RWPE2 (cell line): ENCODE data around the gene AFMID.
A peak's percentile ranks its signal among the peaks of the same experiment; 100 is the strongest.

Experiments
- ATAC-seq: fragments of 200-7000 bp; cut with Tn5 transposase; 3 replicates; pipeline ENCODE4 v1.9.1; 2021; ENCODE audit warnings: low read depth
- DNase-seq: peaks from one replicate; pipeline ENCODE4 v3.0.0-alpha.2; 2020; ENCODE audit warnings: low spot score
- H3K27ac ChIP-seq: fragments of 450-650 bp; 2 replicates; pipeline ENCODE4 v1.5.1; 2017; ENCODE audit warnings: mild to moderate bottlenecking; ENCODE audit not compliant: poor library complexity, severe bottlenecking
- H3K27me3 ChIP-seq: fragments of 250-450 bp; sonication (Bioruptor Pico); 2 replicates; pipeline ENCODE4 v1.5.1; 2021; ENCODE audit warnings: mild to moderate bottlenecking, moderate library complexity; ENCODE audit not compliant: insufficient read depth, poor library complexity, severe bottlenecking
- H3K36me3 ChIP-seq: fragments of 250-450 bp; sonication (Bioruptor Pico); 2 replicates; pipeline ENCODE4 v1.5.1; 2020; ENCODE audit warnings: low read depth, mild to moderate bottlenecking, moderate library complexity
- H3K4me1 ChIP-seq: fragments of 250-450 bp; sonication (Bioruptor Pico); 2 replicates; pipeline ENCODE4 v1.5.1; 2021; ENCODE audit warnings: mild to moderate bottlenecking, moderate library complexity; ENCODE audit not compliant: insufficient read depth, poor library complexity, severe bottlenecking
- H3K4me3 ChIP-seq: fragments of 250-450 bp; sonication (Bioruptor Pico); 2 replicates; pipeline ENCODE4 v1.5.1; 2021; ENCODE audit warnings: mild to moderate bottlenecking, moderate library complexity; ENCODE audit not compliant: severe bottlenecking
- H3K9me3 ChIP-seq: fragments of 250-450 bp; sonication (Bioruptor Pico); 2 replicates; pipeline ENCODE4 v1.5.1; 2021; ENCODE audit warnings: mild to moderate bottlenecking, moderate library complexity; ENCODE audit not compliant: severe bottlenecking
- TF ChIP-seq, protein P1 (sequence below): fragments of 450-650 bp; IDR thresholded peaks from one replicate; pipeline ENCODE4 v1.5.1; 2017; ENCODE audit warnings: mild to moderate bottlenecking, moderate library complexity; ENCODE audit not compliant: poor library complexity, severe bottlenecking

Gene AFMID

DNA sequence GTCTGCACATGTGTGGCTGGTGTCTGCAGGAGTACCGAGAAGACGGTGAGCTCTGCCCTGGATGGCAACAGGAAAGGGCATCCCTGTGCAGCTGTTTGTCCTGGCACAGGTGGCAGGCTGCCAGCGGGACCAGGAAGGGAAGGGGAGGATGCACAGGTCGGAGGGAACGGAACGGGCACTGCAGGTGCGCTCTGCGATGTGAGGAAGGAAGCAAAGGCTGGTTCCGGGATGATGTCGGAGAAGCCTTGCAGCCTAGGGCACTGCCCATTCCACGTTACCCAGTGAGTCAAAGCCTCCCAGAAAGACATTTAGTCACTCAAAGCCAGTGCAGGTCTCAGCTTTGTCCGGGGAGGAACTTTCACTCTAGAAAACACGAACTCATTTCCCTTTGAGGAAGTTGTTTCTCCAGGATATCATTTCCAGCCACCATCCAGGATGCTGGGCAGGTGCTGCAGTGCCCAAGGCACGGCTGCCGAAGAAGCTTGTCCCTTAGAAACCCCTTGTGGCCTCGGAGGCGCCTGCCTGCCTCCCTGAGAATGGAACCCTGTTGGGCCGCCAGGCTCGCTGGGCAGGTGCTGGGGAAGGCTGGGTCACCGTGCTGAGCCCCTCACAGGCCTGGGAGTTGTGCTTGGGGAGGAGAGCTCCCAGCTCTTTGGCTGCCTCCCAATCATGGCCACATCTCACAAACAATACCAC is 39.7 kb downstream of the AFMID start:
- ATAC-seq, result peak; percentile 70
- Histone ChIP-seq H3K27me3 (peaks cover 16% of the 10 kb centered on the region), H3K36me3 (peaks cover 22% of the 10 kb centered on the region), H3K4me3 (no peak overlapping the region), H3K9me3 (no peaks in the 10 kb centered on the region), H3K27ac (no peak overlapping the region), H3K4me1 (peaks cover 5% of the 10 kb centered on the region)
- TF ChIP-seq, protein P1, sequence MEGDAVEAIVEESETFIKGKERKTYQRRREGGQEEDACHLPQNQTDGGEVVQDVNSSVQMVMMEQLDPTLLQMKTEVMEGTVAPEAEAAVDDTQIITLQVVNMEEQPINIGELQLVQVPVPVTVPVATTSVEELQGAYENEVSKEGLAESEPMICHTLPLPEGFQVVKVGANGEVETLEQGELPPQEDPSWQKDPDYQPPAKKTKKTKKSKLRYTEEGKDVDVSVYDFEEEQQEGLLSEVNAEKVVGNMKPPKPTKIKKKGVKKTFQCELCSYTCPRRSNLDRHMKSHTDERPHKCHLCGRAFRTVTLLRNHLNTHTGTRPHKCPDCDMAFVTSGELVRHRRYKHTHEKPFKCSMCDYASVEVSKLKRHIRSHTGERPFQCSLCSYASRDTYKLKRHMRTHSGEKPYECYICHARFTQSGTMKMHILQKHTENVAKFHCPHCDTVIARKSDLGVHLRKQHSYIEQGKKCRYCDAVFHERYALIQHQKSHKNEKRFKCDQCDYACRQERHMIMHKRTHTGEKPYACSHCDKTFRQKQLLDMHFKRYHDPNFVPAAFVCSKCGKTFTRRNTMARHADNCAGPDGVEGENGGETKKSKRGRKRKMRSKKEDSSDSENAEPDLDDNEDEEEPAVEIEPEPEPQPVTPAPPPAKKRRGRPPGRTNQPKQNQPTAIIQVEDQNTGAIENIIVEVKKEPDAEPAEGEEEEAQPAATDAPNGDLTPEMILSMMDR, result no peak
- DNase-seq, result no peak

DNA sequence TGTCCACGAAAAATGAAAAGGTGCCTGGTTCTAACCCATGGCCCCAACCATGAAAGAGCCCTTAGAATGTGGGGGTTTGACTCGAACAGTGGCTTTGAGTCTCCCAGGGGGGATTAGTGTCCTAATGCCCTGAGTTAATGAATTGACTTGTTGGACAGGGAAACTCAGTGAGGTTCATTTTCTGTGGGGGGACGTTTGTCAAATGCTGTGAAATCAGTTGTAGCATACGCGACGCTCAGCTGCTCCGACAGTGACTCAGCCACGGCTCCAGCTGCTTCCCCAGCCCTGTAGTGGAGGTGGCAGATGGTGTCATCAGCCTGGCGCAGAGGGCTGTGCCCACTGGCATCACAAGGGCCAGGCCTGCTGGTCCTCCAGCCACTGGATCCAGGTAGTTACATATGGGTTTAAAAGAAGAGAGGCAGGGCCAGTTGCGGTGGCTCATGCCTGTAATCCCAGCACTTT is 40.3 kb downstream of the AFMID start:
- ATAC-seq (no peak), DNase-seq (no peak)
- H3K4me1 ChIP-seq, result peaks cover 5% of the 10 kb centered on the region
- peaks cover 18% of the 10 kb centered on the region for H3K36me3 ChIP-seq
- H3K27me3 ChIP-seq, result peaks cover 22% of the 10 kb centered on the region
- H3K9me3 ChIP-seq, result no peaks in the 10 kb centered on the region
- TF ChIP-seq, protein P1, result no peak
- H3K27ac ChIP-seq, result no peak overlapping the region
- H3K4me3 ChIP-seq, result no peak overlapping the region

DNA sequence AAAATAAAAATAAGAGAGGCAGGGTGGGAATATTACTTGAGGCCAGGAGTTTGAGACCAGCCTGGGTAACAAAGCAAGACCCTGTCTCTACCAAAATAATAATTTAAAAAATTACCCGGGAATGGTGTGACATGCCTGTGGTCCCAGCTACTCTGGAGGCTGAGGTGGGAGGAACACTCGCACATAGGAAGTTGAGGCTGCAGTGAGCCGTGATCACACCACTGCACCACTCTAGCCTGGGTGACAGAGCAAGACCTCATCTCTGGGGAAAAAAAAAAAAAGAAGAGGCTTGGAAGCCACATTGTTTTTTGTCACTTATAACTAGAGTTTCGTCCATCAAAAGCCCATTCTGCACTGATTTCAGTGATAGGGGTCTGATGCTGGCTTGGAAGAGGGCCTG is 41.0 kb downstream of the AFMID start:
- ATAC-seq (no peak), DNase-seq (no peak)
- Histone ChIP-seq H3K4me3 (no peak overlapping the region), H3K27me3 (peaks cover 28% of the 10 kb centered on the region), H3K27ac (no peak overlapping the region), H3K36me3 (peaks cover 11% of the 10 kb centered on the region), H3K4me1 (peaks cover 5% of the 10 kb centered on the region), H3K9me3 (no peaks in the 10 kb centered on the region)
- TF ChIP-seq, protein P1, result no peak

DNA sequence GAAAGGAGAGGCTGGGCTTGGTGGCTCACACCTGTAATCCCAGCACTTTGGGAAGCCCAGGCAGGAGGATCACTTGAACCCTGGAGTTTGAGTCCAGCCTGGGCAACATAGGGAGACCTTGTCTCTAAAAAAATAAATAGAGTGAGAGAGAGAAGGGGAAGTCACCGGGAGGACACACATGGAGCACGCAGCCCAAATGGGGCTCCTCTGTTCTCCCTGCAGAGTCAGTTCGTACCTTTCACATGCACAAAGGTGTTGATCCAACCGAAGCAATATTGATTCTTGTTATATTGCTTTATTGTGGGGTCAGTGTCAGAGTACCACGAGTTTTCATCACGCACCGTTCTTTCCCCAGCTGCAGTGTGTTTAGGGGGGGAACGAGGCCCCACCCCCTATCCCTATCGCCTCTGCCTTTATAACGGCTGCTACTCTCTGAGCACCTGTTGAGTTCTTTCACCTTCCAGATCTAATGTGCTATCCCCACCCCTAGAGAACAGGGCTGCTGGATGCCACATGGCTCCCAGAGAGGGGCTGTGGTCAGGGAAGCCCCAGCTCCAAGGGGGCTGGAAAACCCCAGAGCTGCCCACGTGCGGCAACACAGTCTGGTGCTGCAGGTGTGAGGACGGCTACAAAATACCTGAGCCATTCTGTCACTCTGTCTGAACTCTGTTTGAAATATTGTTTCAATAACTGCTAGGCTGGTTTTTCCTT is 43.2 kb downstream of the AFMID start:
- DNase-seq, result no peak

More for the DNA sequence above, 43.2 kb downstream of the AFMID start:
- no peak overlapping the region for H3K27ac ChIP-seq
- H3K9me3 ChIP-seq, result no peaks in the 10 kb centered on the region
- no peaks in the 10 kb centered on the region for H3K36me3 ChIP-seq
- ATAC-seq, result peak; percentile 17; the same call in 2 of the 3 replicates
- peaks cover 28% of the 10 kb centered on the region for H3K27me3 ChIP-seq
- peaks cover 5% of the 10 kb centered on the region for H3K4me1 ChIP-seq
- H3K4me3 ChIP-seq, result no peak overlapping the region
- TF ChIP-seq, protein P1, result no peak
